ENCODE measurements around the gene TRAP1. TPM values are rescaled to one million over a fixed set of nuclear protein-coding genes. Genes with fewer than 3 reads are reported as not detected.
"Not testable (repeated sequence)": the region's sequence is repeated elsewhere in the genome, so short reads cannot be mapped to it uniquely, and the experiment has no call there.

TRAP1 gene
- total and polyA plus RNA-seq, 8 donors: 39.5 to 460 (median 88.7) TPM

DNA sequence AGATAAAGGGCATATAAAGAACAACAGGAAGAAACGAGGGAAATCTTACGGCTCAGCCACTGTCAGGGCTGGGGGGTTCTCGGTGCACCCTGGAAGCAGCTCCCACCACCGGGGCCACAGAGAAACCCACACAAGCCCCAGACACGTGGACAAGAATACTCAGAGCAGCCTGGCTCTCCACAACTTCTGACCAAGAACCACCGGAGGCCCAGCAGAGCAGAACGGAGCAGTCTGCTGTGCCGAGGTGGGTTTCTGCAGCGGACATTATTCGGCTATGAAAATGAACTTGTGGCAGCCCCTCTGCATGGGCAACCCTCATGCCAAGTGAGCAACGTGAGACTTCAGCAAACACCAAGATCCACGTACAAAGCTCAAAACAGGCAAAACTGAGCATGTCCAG lies 56.0 kb downstream of the TRAP1 start:
- Histone ChIP-seq H3K27me3 (no peaks in the 10 kb centered on the region), H3K36me3 (peaks cover 68 to 99% (median 99%) of the 10 kb centered on the region in 4 donors), H3K27ac (no peak overlapping the region), H3K4me1 (no peaks in the 10 kb centered on the region), H3K4me3 (no peak overlapping the region), H3K9me3 (no peaks in the 10 kb centered on the region)
- 82 to 88% (median 85%) methylated on average over 12 of the region's 12 CpGs for WGBS, 5 donors
- TF ChIP-seq POLR2A (IDR thresholded peaks at IDR 0.05) (no peak), EP300 (IDR thresholded peaks at IDR 0.05) (no peak), POLR2AphosphoS5 (IDR thresholded peaks at IDR 0.05) (no peak)
- TF ChIP-seq, protein P1, sequence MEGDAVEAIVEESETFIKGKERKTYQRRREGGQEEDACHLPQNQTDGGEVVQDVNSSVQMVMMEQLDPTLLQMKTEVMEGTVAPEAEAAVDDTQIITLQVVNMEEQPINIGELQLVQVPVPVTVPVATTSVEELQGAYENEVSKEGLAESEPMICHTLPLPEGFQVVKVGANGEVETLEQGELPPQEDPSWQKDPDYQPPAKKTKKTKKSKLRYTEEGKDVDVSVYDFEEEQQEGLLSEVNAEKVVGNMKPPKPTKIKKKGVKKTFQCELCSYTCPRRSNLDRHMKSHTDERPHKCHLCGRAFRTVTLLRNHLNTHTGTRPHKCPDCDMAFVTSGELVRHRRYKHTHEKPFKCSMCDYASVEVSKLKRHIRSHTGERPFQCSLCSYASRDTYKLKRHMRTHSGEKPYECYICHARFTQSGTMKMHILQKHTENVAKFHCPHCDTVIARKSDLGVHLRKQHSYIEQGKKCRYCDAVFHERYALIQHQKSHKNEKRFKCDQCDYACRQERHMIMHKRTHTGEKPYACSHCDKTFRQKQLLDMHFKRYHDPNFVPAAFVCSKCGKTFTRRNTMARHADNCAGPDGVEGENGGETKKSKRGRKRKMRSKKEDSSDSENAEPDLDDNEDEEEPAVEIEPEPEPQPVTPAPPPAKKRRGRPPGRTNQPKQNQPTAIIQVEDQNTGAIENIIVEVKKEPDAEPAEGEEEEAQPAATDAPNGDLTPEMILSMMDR (IDR thresholded peaks at IDR 0.05): no peak
- DNase-seq: no peak
- intact Hi-C loops (cut with DNase I; ENCODE audit: low total_unique reads): no loop called here

DNA sequence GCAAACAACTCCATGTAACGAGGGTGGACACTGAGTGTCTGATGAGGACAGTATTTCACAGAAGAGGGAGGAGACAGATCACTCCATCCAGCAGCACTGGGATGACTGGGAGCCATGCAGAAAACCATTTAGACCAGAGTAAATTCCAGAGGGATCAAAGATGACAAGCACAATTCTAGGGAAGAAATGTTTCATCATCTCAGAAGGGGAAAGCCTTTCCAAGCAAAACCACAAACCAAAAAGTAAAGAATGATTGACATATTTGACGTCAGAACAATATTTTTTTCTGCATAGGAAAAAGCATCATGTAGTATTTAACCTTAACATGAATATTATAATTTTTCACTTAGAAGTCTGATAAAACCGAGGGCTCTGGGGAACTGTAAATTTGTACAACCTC lies 58.1 kb downstream of the TRAP1 start:
- intact Hi-C loops (cut with DNase I; ENCODE audit: low total_unique reads): no loop called here
- Histone ChIP-seq H3K4me1 (peaks cover 0 to 19% (median 7%) of the 10 kb centered on the region in 4 donors), H3K9me3 (no peaks in the 10 kb centered on the region), H3K27me3 (no peaks in the 10 kb centered on the region), H3K36me3 (peaks cover 54 to 96% (median 94%) of the 10 kb centered on the region in 4 donors), H3K4me3 (no peak overlapping the region), H3K27ac (no peak overlapping the region)
- TF ChIP-seq, protein P1 (IDR thresholded peaks at IDR 0.05): no peak
- TF ChIP-seq EP300 (IDR thresholded peaks at IDR 0.05) (no peak), POLR2A (IDR thresholded peaks at IDR 0.05) (no peak), POLR2AphosphoS5 (IDR thresholded peaks at IDR 0.05) (no peak)
- WGBS, 5 donors: 67 to 75% (median 71%) methylated on average over 3 of the region's 3 CpGs
- DNase-seq: no peak

DNA sequence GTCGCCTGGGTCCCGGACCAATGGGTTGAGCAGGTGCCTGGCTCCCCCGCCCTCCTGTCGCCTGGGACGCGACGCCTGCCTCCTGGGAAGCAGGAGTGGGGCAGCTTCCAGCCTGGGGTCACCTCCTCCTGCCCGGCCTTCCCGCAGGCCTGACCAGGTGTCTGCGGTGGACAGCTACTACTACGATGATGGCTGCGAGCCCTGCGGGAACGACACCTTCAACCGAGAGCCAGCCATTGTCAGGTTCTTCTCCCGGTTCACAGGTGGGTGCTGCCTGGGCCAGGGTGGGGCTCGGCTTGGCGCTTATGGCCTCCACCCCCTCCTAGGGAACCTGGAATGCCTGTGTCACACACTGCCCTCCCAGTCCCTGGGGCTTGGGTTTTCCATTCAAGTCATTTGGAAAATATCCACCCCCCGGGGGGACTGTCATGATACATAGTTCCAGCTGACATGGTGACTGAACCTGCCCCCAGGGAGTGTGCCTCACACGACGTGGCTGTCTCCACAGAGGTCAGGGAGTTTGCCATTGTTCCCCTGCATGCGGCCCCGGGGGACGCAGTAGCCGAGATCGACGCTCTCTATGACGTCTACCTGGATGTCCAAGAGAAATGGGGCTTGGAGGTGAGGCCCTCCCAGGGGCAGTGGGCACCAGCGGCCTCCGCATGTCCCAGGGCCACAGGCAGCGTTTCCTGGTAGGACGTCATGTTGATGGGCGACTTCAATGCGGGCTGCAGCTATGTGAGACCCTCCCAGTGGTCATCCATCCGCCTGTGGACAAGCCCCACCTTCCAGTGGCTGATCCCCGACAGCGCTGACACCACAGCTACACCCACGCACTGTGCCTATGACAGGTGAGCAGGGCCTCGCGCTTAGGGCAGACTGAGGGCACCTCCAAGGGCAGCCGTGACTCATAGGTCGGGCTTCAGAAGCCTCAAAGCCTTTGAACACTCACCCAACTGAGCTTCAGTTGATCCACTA lies 60.5 kb downstream of the TRAP1 start:
- Histone ChIP-seq H3K27me3 (no peaks in the 10 kb centered on the region), H3K27ac (peak overlapping the region in 1 of 5 donors; percentile 15), H3K9me3 (no peaks in the 10 kb centered on the region), H3K36me3 (peaks cover 38 to 86% (median 82%) of the 10 kb centered on the region in 4 donors), H3K4me1 (peaks cover 0 to 21% (median 10%) of the 10 kb centered on the region in 4 donors), H3K4me3 (no peak overlapping the region)
- intact Hi-C loops (cut with DNase I; ENCODE audit: low total_unique reads): no loop called here
- TF ChIP-seq, protein P1 (IDR thresholded peaks at IDR 0.05): no peak
- TF ChIP-seq EP300 (IDR thresholded peaks at IDR 0.05): no peak
- no peak for TF ChIP-seq POLR2A (IDR thresholded peaks at IDR 0.05)
- no peak for TF ChIP-seq POLR2AphosphoS5 (IDR thresholded peaks at IDR 0.05)
- peak in 1 of 2 donors; percentile 52 for DNase-seq
- WGBS, 5 donors: 82 to 87% (median 86%) methylated on average over 32 to 42 of the region's 42 CpGs

DNA sequence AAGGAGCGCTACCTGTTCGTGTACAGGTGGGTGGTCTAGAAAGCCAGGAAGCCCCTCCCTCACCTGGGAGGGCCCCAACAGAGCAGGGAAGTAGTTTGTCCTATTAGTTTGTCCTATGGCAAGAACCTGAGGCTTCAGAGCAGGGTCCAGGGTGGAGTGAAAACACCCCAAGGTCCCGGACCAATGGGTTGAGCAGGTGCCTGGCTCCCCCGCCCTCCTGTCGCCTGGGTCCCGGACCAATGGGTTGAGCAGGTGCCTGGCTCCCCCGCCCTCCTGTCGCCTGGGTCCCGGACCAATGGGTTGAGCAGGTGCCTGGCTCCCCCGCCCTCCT lies 61.2 kb downstream of the TRAP1 start:
- 62 to 92% (median 85%) methylated on average over 2 to 7 of the region's 10 CpGs for WGBS, 5 donors
- H3K4me3 ChIP-seq; H3K27me3 ChIP-seq; intact Hi-C loops (cut with DNase I; ENCODE audit: low total_unique reads); H3K9me3 ChIP-seq: not testable (repeated sequence)
- Histone ChIP-seq H3K27ac (peak overlapping the region; percentile 36 to 79 (median 66)), H3K4me1 (peaks cover 0 to 21% (median 10%) of the 10 kb centered on the region in 4 donors), H3K36me3 (peaks cover 38 to 86% (median 82%) of the 10 kb centered on the region in 4 donors)
- DNase-seq: peak in 1 of 2 donors; percentile 64

All from stomach (tissue), 9 donors.